ELF-1 (cell line): ENCODE measurements around the gene NOTCH1.
"Not testable (repeated sequence)": the region's sequence is repeated elsewhere in the genome, so short reads cannot be mapped to it uniquely, and the experiment has no call there.

Source experiments
- DNase-seq: peaks from one replicate; pipeline ENCODE4 v3.0.0-alpha.2; 2016; ENCODE audit warnings: low read depth, low spot score

The NOTCH1 gene

DNA sequence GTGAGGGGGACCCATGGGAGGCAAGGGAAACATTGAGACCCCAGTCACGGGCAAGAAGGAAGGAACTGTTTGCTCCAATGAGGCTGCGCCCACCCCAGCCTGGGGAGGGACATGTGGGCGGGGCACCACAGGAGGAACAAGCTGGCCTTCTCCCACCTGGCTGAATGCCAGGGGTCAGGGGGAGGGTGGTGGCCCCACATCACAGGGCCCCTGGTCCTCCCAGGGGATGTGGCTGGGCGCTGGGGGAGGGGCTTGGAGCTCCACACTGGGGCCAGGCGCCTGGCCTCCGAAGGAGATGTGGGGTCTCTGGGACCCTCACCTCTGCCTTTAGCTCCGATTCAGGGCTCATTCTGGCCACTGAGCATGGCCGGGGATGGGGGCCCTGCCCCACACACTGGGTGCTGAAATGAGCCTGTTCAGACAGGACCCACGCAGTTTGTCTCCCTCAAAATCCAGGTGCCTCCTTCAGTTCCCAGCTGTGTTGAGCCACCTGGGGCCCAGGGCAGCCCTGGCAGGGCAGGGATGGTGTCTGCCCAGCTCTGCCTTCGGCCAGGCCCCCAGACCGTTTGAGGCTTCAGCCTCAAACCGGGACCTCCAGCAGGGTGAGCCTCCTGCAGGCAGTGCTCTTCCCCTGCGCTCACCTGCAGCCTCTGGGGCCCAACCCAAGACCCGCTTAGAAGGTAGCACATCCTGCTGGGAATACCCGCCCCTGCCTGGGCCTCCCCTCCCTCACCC, 33.2 kb upstream of the NOTCH1 start:
- DNase-seq: no peak

DNA sequence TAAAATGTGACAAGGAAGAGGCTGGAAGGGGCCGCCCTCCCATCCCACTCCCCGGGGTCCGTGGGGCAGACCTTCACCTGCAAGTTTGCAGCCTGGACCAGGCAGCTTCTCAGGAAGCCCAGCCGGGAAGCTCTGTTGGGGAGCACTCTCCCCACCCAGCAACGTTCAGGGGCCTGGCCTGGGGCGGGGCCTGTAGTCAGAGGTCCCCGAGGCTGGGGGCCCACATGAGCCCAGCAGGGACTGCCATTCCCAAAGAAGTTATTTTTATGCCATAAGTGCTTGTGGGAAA, 32.7 kb upstream of the NOTCH1 start:
- DNase-seq: no peak

DNA sequence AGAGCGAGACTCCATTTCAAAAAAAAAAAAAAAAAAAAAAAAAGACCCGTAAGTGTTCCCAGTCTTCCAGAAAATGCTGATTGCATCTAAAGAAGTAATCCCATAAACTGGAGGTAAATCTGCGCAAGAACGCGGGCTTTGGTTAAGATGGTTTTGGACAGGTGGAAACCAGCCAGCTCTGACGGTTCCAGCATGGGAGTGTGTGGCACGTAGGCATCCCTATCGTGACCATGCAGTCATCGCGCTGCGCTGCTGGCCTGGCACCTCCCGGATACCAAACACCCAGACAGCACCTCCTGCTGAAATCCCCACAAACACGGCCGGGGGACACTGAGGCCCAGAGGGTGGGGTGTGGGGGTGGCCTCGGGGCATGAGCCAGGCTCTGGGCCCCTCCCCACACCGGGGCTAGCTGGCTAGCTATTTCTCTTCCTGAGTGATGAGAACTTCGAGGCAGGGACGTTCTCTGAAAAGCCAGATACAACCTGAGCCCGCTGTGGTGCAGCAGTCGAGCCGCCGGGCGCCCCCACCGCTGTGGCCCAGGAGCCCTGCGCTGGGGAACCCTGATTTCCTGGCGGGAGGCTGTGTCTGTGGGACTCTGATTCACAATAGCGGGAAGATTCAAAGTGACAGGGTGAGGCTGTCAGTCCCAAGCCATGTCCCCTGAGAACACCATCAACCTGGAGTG, 32.2 kb upstream of the NOTCH1 start:
- no peak for DNase-seq

DNA sequence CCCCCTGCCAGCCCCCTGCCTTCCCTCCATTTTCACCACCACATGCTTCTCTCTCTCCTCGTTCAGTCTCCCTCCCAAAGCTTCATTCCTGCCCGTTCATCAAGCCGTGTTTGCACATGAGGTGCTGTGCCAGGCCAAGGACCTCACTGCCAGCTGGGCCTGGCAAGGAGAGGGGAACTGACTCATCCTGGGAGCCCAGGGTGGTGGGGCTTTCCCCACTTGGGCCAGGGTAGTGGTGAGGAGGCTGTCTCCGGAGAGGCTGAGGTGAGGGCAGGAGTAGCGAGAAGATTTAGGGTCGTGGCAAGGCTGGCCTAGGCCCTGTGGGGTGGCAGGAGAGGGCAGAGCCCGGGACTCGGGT, 30.4 kb upstream of the NOTCH1 start:
- DNase-seq: no peak

DNA sequence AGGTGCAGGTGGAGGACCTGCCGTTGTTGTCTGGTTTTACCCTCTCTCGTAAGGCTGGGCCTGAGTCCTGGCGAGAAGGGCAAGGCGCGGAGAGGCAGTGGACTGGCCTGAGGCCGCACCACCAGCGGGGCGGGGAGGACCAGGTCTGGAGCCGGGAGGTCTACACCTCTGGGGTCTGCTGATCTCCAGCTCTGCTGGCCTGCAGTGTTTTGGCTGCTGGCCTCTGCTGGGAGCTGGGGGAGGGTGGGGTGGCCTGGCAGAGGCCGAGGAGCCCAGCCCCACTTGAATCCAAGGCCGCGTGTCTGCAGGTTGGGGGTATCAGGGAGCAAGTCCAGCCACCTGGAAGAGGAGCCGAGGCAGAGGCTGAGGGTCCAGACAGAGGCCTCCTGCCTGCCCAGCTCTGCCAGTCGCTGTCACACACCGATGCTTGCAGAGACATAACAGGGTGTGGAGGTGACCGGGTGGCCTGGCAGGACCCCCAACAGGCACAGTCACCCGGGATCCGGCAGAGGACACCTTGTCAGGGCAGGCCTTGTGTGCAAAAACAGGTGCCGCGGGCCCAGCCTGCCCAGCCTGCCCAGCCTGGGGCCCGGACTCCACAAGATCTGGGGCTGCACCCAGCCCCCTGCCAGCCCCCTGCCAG, 29.9 kb upstream of the NOTCH1 start:
- DNase-seq: no peak

DNA sequence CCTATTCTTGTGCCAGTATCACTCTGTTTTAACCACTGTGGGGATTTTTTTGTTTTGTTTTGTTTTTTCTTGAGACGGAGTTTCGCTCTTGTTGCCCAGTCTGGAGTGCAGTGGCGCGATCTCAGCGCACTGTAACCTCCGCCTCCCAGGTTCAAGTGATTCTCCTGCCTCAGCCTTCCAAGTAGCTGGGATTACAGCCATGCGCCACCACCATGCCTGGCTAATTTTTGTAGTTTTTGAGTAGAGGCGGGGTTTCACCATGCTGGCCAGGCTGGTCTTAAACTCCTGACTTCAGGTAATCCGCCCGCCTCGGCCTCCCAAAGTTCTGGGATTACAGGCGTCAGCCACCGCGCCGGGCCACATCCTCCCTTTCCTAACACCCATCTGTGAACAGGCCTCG, 28.8 kb upstream of the NOTCH1 start:
- not testable (repeated sequence) for DNase-seq

DNA sequence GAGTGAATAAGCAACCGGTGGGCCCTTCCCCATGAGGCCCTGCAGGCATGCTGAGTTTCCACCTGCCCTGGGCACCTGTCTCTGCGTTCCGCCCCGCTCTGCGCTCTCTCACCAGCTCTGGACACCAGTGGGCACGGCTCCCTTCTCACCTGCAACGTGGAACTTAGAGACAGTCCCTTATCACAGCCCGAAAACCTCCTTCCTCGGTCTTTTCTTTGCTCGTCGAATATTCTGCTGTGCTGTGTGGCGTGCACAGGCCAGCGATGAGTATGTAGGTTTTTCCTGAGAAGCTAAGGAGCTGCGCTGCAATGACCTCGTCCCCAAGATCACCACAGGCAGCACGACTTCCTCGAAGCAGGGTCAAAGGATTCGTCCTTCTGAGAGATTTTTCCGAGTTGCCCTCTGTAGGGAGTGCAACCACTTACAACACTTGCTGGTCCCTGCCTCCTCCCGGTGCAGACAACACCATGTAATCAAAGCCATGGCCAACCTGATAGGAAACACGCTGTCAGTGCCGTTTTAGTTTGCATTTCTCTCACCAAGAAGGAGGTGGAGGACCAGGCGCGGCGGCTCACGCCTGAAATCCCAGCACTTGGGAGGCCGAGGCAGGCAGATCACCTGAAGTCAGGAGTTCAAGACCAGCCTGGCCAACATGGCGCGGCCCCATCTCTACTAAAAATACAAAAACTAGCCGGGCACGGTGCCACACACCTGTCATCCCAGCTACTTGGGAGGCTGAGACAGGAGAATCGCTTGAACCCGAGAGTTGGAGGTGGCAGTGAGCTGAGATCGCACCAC, 27.2 kb upstream of the NOTCH1 start:
- DNase-seq: peak; percentile 57

DNA sequence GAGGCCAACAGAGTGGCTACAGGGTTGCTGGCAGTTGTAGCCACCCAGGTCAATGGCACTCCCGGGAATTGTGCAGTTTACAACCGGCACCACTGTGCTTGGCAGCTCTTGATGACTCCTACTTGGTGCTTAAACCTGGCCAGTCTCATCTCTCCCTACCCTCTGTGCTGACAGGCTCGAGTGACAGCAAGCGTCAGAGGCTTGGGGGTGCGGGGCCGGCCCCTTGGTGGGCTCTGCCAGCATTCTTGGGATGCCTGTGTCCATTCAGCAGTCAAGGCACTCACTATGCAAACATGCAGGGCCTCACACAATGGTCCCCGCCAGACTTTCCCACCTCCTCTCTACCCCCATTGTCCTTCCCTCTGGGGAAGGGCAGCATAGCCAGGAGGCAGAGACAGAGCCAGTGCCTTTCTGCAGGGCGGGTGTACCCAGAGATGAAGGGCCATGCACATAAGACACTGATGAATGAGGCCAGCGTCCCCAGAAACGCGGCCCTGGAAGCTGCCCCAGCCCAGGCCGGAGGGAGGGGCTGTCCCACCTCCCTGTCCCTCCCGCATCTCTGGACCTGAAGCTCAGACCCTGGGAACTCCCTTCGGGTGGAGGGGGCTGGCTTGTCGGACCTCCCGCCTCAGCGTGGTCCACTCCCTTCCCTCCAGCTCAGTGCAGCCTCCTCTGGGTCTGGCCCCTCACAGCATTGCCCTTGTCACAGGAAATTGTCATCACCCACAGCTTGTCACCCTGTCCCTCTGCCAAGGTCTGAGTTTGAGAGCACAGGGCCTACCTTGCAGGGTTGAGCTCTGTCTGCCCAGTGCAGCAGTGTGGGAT, 26.4 kb upstream of the NOTCH1 start:
- peak; percentile 98 for DNase-seq

DNA sequence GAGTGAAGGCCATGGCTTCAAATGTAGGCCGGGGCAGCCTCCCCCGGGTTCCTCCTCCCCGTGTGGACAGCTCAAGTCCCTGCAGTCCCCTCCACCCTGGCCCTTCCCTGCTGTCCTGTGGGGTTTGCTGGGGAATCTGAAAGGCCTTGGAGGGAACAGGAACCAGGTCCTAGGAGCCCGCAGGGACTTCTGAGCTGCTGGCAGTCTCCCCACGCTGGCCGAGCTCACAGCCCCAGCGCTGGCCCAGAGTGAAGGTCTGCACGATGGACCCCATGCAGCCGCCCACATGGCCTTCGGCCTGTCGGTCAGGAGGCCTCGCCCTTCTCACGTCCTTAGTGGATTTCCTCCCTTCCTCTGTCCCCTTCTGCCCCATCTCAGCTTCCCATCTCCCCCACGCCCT, 25.7 kb upstream of the NOTCH1 start:
- peak; percentile 37 for DNase-seq

DNA sequence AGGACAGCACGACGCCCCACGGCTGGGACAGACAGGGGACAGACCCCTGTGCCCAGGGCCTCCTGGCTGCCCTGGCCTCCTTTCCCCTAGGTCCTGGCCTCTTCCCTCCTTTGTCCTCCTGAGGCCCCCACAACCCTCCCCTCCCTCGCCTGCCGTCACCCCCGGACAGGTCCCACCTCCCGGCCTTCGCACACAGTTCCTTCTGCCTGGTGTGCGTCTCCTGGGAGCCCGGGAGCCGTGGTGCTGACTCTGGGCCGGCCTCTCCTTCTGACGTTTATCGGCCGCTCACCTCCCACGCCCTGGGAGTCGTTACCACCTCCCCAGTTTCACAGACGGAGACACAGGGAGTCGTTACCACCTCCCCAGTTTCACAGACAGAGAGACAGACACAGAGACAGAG, 25.1 kb upstream of the NOTCH1 start:
- no peak for DNase-seq

DNA sequence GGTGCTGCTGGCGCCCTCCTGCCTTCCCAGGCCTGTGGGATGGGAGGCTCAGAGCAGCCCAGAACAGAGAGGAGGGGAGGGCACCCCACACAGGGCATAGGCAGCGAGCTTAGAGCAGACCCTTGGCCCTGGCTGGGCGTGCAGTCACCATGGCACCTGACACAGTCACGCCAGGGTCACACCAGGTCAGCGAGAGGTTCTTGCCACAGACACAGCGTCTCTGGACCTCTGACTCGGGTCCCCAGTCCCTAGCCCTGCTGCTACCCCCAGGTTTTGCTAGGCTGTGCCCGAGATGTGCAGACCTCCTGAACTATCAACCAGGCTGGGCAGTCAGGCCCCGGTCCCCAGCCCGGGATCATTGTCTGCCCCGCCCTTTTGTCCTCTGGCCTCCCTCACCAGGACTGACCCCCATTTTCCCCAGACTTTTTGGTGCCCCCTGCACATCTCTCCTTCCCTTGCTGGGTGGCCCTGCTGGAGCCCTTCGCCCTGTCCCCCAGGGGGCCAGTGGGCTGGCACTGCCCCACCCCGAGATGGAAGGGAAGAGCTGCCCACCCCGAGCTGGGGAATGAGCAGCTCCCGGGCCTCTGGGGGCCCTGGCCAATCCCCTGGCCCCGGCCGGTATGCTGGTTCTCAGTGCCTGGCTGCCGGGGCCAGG, 24.5 kb upstream of the NOTCH1 start:
- DNase-seq: no peak

DNA sequence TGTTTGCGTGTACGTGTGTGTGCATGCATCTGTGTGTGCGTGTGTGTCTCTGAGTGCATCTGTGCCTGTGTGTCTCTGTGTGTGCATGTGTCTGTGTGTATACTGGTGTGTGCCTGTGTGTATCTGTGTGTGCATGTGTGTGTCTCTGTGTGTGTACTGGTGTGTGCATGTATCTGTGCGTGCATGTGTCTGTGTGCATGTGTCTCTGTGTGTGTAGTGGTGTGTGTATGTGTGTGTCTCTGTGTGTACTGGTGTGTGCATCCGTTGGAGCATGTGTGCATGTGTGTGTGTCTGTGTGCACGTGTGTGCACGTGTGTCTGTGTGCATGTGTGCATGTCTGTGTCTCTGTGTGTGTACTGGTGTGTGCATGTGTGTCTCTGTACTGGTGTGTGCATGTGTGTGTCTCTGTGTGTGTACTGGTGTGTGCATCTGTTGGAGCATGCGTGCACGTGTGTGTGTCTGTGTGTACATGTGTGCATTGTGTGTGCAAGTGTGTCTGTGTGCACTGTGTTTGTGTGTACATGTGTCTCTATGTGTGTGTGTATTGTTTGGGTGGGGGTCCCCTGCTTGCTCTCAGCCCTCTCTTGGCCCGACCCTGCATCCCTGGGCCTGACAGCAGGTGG, 23.8 kb upstream of the NOTCH1 start:
- DNase-seq: no peak

DNA sequence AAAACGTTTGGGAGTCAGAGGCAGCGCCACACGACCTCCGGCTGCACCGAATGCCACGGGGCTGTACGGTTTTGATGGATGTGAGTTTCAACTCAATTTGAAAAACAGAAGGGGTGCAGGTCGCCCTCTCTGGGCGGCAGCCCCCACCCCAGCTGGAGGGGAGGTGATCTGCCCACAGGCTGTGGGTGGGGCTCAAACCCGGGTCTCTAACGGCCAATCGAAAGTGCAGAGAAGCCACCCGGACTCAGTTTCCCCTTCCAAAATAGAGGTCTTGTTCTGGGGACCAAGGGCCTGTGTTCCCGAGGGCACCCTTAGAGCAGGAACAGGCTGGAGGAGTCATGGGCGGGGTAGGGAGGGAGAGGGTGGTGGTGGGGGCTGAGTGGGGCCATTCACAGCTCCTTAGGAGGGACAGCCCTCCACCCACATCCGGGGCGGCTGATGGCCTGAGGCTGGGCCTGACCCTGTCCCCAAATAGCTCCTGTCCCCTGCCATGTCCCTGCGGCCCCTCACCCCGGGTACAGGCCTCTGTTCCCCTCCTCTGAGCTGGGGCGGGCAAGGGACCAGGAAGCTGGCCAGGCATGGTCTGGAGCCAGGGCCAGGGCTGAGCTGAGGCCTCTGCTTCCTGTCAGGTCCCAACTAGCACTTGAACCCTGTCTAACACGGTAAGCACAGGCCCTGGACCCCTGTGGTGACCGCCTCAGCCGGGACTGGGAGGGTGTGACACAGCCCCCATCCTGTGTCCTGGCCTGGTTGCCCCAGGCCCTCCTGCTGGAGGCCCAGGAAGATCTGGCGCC, 22.6 kb upstream of the NOTCH1 start:
- peak; percentile 72 for DNase-seq

DNA sequence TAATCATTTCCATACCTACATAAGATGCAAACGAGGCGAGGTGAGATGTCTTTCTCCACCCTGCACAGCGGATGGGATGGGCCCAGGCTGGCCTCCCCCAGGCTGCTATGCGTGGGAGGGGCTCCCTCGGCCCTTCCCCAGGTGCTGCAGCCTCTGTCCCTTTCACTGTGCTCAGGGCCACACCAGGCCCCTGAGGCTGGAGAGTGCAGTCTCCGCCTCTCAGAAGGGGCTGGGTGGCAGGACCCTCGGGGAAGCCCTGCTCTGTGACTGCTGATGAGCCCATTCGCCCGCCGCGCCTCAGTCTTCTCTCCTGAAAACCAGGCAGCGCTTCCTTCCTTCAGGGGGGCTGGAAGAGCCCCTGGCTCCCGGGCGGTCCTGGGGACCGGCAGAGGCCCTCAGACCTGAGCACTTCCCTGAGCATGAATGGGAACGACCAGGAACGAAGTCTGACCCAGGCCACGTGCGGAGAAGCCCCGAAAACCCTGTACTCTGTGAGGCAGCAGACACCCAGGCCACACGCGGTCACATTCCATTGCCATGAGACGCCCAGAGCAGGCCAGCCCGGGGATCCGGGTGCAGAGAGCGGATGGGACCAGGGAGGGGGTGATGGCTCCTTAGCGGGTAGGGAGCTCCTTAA, 21.9 kb upstream of the NOTCH1 start:
- peak; percentile 91 for DNase-seq

DNA sequence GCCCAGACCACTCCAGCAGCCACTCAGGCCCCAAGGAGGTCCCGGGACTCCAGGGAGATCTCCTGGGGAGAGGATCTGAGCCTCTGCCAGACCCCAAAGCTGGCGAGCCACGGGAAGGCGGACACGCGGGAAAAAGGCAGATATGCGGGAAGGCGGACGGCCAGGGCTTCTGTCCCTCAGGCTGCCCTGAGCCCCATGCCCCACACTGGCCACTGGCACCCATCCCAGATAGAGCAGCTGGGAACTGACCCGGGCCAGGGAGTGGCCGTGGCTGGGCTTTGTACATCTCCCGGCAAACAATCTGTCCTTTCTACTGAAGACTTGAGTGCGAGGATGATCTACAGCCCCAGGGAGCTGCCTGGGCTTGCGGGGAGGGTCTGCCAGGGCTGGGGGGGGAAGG, 21.1 kb upstream of the NOTCH1 start:
- DNase-seq: no peak

DNA sequence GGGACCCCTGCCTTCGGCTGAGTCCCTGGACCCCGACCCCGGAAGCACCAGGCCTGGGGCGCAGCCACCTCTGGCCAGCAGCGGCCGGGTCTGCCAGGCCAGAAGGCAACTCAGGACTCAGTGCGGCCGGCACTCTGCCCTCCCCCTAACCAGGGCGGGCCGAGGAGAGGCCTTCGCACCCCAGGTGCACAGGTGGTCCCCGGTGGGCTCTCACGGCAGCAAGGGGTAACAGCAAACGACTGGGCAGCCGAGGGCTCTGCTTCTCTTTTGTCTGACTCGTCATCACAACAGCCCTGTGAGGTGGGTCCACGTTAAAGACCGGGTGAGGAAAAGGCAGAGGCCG, 20.7 kb upstream of the NOTCH1 start:
- no peak for DNase-seq

DNA sequence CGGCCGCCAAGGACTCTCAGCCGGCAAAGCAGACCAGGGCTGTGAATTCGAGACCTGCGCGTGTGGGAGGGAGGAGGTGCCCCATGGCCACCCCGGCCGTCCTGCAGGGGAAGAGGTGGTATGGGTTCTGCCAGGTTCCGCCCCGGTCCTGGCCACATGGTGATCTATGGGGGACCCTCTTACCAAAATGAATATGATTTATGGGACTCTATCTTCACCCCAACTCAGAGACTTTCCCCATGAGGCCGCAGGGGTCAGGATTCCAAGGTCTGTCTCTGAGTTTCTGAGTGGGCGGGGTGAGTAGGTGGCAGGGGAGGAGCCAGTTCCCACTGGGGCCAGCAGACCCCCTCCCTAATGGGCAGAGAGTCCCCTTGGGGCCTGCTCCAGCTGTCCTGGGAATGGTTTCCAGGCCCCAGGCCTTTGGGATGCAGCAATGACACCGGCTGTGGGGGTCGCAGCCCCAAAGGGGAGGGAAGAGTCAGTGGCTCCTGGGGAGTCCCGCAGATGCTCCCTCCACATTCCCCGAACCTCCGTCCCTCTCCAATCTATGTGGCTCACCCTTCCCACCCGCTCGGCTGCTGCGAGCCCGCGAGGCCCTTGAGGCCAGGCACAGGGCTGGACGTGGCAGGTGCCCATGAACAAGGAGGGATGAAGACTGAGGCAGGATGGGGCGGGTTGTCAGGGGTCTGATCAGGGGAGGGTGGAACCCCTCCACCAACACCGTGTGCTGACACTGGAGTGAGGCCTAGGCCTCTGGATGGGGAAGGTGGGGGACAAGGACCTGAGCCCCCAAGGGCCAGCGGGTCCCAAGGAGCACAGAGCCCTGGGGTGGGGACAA, 20.1 kb upstream of the NOTCH1 start:
- no peak for DNase-seq

DNA sequence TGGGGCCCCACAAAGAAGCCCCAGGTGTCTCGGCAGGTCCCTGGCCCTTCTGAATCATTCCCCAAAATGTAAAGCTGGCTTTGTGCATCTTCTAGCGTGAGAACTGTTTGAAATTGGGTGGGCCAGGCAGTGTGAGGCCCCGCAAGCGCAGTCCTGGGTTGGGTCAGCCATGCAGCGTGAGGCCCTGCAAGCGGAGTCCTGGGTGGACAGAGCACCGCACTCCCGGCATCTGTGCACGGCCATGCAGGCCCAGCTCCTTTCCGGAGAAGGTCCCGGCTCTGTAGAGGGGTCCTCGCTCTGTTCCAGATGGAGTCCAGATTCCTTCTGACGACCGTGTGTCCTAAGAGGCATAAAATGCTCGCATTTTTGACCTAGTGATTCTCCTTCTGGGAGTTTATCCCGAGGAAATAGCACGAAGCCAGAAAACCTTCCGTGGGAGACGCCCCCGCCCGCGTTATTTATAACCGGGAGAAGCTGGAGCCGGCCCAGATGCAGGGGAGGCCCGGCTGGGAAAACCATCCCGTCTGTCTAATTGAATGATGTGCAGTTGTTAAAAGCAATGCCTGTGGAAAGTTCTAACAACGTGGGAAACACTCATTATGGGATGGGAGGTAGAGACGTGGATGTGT, 19.4 kb upstream of the NOTCH1 start:
- DNase-seq: no peak
